ENCODE measurements around the gene MAF.

Gene MAF

GRCh38 chr16:79582789-79583188 lies 17.7 kb downstream of the MAF start:
- no peak for DNase-seq (ENCODE audit: low read depth)
- H3K4me3 ChIP-seq (replicated peaks; ENCODE audit: low read depth, low read length), result no peak overlapping the region
- TF ChIP-seq CTCF (IDR thresholded peaks at IDR 0.05; ENCODE audit: low read length, missing control alignments), result no peak

GRCh38 chr16:79580453-79581191 lies 19.9 kb downstream of the MAF start:
- H3K4me3 ChIP-seq (replicated peaks; ENCODE audit: low read depth, low read length), result no peak overlapping the region
- no peak for TF ChIP-seq CTCF (IDR thresholded peaks at IDR 0.05; ENCODE audit: low read length, missing control alignments)
- no peak for DNase-seq (ENCODE audit: low read depth)

GRCh38 chr16:79576602-79577001 lies 23.9 kb downstream of the MAF start:
- DNase-seq (ENCODE audit: low read depth), result no peak
- no peak for TF ChIP-seq CTCF (IDR thresholded peaks at IDR 0.05; ENCODE audit: low read length, missing control alignments)
- no peak overlapping the region for H3K4me3 ChIP-seq (replicated peaks; ENCODE audit: low read depth, low read length)

GRCh38 chr16:79573884-79574283 lies 26.7 kb downstream of the MAF start:
- no peak for TF ChIP-seq CTCF (IDR thresholded peaks at IDR 0.05; ENCODE audit: low read length, missing control alignments)
- no peak overlapping the region for H3K4me3 ChIP-seq (replicated peaks; ENCODE audit: low read depth, low read length)
- DNase-seq (ENCODE audit: low read depth), result no peak

GRCh38 chr16:79573071-79573470 lies 27.5 kb downstream of the MAF start:
- no peak for TF ChIP-seq CTCF (IDR thresholded peaks at IDR 0.05; ENCODE audit: low read length, missing control alignments)
- no peak overlapping the region for H3K4me3 ChIP-seq (replicated peaks; ENCODE audit: low read depth, low read length)
- DNase-seq (ENCODE audit: low read depth), result no peak

GRCh38 chr16:79571903-79572535 lies 28.5 kb downstream of the MAF start:
- no peak for DNase-seq (ENCODE audit: low read depth)
- no peak overlapping the region for H3K4me3 ChIP-seq (replicated peaks; ENCODE audit: low read depth, low read length)
- TF ChIP-seq CTCF (IDR thresholded peaks at IDR 0.05; ENCODE audit: low read length, missing control alignments), result no peak

All from fibroblast of pulmonary artery (primary cell).